GM13976 (cell line): ENCODE measurements around the gene STXBP1.

Experiments used
- DNase-seq: peaks from one replicate; pipeline ENCODE4 v3.0.0; 2012; ENCODE audit warnings: low spot score
- in situ Hi-C: fragments of 300-500 bp; cut with MboI; formaldehyde crosslinking; loops from one replicate; pipeline ENCODE4 v1.12.0; 2022; ENCODE audit warnings: low sequenced_read_pairs, mixed read lengths, inconsistent platforms; ENCODE audit not compliant: unreplicated experiment
- TF ChIP-seq, protein P1 (sequence below): IDR thresholded peaks from 2 replicates; pipeline ENCODE4 v1.5.1; 2012; ENCODE audit warnings: borderline replicate concordance, mild to moderate bottlenecking; ENCODE audit not compliant: insufficient read depth; ENCODE audit errors: extremely low read depth, missing control alignments, control extremely low read depth

The STXBP1 gene

DNA sequence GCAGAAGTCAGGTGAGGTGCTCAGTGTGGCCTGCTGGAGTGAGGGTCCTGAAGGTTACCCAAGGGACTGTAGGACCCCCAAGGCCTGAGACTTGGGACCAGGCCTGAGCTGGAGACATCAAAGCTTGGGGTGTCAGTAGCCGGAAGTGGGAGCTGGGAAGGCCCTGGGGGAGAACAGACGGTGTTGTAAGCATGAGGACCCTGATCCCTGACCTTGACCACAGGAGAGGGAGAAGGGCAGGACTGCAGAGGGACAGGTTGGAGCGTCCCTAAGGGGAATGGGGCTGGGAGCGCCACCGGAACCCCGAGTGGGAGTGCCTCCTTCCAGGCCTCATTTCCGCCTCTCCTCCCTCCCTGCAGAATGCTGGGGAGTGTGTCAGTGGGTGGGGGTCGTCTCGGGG lies 104.3 kb downstream of the STXBP1 start:
- in situ Hi-C loops = no loop called here
- no peak for DNase-seq
- TF ChIP-seq, protein P1, sequence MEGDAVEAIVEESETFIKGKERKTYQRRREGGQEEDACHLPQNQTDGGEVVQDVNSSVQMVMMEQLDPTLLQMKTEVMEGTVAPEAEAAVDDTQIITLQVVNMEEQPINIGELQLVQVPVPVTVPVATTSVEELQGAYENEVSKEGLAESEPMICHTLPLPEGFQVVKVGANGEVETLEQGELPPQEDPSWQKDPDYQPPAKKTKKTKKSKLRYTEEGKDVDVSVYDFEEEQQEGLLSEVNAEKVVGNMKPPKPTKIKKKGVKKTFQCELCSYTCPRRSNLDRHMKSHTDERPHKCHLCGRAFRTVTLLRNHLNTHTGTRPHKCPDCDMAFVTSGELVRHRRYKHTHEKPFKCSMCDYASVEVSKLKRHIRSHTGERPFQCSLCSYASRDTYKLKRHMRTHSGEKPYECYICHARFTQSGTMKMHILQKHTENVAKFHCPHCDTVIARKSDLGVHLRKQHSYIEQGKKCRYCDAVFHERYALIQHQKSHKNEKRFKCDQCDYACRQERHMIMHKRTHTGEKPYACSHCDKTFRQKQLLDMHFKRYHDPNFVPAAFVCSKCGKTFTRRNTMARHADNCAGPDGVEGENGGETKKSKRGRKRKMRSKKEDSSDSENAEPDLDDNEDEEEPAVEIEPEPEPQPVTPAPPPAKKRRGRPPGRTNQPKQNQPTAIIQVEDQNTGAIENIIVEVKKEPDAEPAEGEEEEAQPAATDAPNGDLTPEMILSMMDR = no peak

DNA sequence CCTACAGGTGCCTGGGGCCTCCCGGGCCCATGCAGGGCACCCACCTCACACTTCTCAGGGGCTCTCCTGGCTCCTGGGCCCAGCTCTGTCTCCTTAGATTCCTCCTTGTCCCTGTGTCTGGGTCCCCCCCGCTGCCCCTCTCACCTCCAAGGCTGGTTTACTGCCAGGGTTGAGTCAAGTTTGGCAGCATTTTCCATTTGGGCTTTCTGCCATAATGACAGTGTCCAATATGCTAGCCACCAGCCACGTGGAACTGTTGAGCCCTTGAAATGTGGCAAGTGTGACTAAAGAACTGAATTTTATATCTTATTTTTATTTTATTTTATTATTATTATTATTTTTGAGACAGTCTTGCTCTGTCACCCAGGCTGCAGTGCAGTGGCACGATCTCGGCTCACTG lies 105.7 kb downstream of the STXBP1 start:
- in situ Hi-C loops = no loop called here
- DNase-seq = no peak
- TF ChIP-seq, protein P1 = no peak

DNA sequence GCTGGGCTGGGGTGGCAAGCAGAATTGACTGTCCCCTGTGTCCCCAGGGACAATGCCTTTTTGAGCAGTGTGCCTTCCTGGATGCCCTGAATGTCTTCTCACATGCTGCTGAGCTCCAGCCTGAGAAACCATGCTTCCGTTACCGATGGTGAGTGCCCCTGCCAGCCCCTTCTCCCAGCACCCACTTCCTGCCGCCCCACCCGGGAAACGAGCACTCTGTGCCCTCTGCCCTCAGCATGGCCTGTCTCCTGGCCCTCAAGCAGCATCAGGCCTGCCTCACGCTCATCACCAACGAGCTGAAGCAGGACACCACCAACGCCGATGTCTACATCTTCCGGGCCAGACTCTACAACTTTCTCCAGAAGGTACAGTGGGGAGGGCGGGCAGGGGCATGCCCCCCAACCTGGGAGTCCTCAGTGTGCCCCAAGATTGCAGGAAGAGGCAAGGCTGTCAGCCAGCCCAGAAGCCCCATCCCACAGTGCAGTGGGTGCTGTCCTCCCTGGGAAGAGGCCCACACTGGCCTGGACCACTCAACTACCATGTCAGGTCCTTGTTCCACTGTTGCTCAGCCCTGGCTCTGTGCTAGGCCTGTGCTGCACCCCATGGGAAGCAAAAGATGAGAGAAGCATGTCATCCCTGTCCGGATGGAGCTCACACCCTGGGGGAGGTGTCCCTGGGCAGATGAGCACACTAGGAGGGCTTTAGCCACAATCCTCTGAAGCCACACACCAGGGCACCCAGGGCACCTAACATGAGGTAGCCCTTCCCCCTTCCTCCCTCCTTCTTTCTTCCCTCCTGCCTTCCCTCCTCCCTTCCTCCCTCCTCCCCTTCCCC lies 108.2 kb downstream of the STXBP1 start:
- DNase-seq = no peak
- TF ChIP-seq, protein P1 = no peak
- in situ Hi-C loops = no loop called here

DNA sequence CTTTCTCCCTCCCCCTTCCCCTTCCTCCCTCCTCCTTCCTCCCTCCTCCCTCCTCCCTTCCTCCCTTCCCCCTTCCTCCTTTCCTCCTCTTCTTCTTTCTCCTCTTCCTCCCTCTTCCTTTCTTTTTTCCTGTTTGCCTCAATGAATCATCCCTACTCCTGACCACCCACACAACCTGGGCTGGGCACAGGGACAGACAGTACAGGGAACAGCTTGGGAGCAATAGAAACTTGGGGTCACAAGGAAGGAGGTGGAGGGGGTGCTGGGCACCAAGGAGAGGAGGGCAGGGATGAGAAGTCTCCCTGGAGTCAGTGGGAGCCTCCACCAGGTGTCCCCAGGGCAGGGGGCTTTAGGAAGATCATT lies 108.8 kb downstream of the STXBP1 start:
- TF ChIP-seq, protein P1 = no peak
- in situ Hi-C loops = no loop called here
- no peak for DNase-seq

DNA sequence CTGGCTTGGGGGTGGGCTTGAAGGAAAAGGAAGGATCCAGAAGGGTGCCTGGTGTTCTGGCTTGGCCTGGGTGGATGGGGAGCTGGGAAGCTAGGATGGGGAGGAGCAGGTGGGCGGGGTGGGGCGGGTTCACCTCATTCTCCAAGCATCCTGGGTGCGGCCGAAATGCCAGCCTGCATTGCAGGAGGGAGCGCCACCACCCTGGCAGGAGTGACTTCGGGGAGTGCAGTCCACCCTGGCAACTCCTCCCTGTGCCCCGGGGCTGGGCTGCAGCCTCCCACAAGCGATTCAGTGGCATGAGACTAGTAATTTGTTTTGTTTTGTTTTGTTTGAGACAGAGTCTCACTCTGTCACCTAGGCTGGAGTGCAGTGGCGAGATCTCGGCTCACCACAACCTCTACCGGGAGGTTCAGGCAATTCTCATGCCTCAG lies 109.3 kb downstream of the STXBP1 start:
- DNase-seq = no peak
- in situ Hi-C loops = no loop called here
- TF ChIP-seq, protein P1 = no peak

DNA sequence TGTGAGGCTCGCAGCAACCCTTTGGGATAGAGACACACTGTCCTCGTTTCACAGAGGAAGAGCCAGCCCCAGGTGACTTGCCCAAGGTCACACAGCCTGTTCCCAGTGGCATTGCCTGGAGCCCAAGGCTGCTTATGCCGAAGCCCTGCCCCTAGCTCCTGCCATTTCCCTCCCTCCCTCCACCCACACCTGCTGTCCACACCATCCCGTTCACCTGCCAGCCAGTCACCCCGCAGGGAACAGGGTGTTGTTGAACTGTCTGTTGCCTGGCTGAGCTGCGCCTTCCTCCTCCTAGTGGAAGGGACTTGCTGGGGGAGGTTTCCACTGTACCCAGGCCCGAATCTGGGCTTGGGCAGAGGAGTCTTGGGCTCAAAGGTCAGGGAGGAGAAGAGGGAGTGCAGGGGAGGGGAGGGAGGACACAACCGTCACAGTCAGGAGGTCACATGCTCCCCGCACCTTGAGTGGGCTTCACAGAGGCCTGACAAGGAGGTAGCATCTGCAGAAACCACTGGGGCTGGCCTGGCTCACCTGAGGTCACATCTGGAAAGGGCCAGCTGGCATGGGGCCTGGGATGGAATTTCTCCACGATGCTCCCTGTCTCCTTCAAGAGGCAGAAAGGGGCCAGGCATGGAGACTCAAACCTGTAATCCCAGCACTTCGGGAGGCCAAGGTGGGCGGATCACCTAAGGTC lies 110.1 kb downstream of the STXBP1 start:
- TF ChIP-seq, protein P1 = no peak
- in situ Hi-C loops = no loop called here
- DNase-seq = no peak
